Vagina (tissue), 2 donors: ENCODE results near the gene SLC46A3.

Source experiments
- CTCF ChIP-seq, 3 experiments: fragments of 450-650 bp in 2 of 3; fragments of 200-600 bp in 1 of 3; sonication (generic) in 1 of 3; IDR thresholded peaks; one replicate each; pipeline ENCODE4 v1.5.1; 2017 to 2019; ENCODE audit warnings: antibody characterized with exemption in 3 of 3, mild to moderate bottlenecking in 2 of 3, moderate library complexity in 2 of 3
- POLR2AphosphoS5 ChIP-seq, 2 donors: sonication (generic); formaldehyde crosslinking; IDR thresholded peaks; one replicate each; pipeline ENCODE4 v1.9.0; 2017; ENCODE audit warnings: antibody characterized with exemption in 2 of 2, mild to moderate bottlenecking in 2 of 2, low read depth in 1 of 2; ENCODE audit not compliant: insufficient read depth in 1 of 2

GRCh38 chr13:28754698-28755545 lies 36.2 kb upstream of the SLC46A3 start:
- TF ChIP-seq CTCF (IDR thresholded peaks at IDR 0.05): peak in 1 of 3 experiments; percentile 21
- TF ChIP-seq POLR2AphosphoS5 (IDR thresholded peaks at IDR 0.05; ENCODE audit: insufficient read depth in 1 of 2, low read depth in 1 of 2): peak; percentile 14 to 17
